ENCODE measurements around the gene CREB5.

DNA sequence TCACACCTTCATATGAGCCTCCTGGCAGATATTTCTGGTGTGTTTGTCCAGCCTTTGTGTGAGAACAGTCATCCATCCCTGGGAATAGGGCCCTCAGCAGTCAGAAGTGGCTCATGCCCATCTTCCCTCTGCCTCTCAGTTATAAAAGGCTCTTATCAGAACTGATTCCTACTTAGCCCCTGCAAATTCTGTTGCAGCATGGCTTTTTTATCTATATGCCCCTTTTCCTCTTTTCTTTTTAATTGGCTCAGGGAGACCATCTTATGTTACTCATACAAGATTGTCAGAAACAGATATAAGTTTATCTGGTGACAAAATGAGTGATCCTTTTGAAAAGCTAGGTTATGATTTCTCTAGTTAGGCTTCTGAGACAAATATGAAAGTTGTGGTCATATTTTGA is 194.1 kb downstream of the CREB5 start:
- no peak for TF ChIP-seq POLR2A (IDR thresholded peaks at IDR 0.05)
- TF ChIP-seq, protein P1, sequence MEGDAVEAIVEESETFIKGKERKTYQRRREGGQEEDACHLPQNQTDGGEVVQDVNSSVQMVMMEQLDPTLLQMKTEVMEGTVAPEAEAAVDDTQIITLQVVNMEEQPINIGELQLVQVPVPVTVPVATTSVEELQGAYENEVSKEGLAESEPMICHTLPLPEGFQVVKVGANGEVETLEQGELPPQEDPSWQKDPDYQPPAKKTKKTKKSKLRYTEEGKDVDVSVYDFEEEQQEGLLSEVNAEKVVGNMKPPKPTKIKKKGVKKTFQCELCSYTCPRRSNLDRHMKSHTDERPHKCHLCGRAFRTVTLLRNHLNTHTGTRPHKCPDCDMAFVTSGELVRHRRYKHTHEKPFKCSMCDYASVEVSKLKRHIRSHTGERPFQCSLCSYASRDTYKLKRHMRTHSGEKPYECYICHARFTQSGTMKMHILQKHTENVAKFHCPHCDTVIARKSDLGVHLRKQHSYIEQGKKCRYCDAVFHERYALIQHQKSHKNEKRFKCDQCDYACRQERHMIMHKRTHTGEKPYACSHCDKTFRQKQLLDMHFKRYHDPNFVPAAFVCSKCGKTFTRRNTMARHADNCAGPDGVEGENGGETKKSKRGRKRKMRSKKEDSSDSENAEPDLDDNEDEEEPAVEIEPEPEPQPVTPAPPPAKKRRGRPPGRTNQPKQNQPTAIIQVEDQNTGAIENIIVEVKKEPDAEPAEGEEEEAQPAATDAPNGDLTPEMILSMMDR (IDR thresholded peaks at IDR 0.05 in 4 of 5, conservative IDR thresholded peaks at IDR 0.05 in 1 of 5): no peak

Measured in gastrocnemius medialis (tissue), 4 donors.